ENCODE results near the gene EP400.

The EP400 gene

GRCh38 chr12:132074216-132074615 is 124.5 kb downstream of the EP400 start:
- no peaks in the 10 kb centered on the region for H3K27me3 ChIP-seq (ENCODE audit: control insufficient read depth, low read length)
- peaks cover 3% of the 10 kb centered on the region; the same call in 1 of the 2 replicates for H3K79me2 ChIP-seq (ENCODE audit: control insufficient read depth, low read length)
- H4K20me1 ChIP-seq (ENCODE audit: control insufficient read depth, insufficient read depth, low read depth, low read length) = peaks cover 3% of the 10 kb centered on the region; the same call in 1 of the 2 replicates
- no peak overlapping the region for H3K4me2 ChIP-seq (ENCODE audit: low read length)
- H3F3A ChIP-seq (ENCODE audit: control insufficient read depth, insufficient read depth) = peaks cover 13% of the 10 kb centered on the region
- H3K4me1 ChIP-seq (ENCODE audit: control insufficient read depth, low read length) = peaks cover 30% of the 10 kb centered on the region
- H3K36me3 ChIP-seq (ENCODE audit: control insufficient read depth, low read length) = peaks cover 65% of the 10 kb centered on the region
- no peaks in the 10 kb centered on the region for H3K9me2 ChIP-seq (replicated peaks; ENCODE audit: control insufficient read depth, low read length)
- no peak for TF ChIP-seq CTCF (IDR thresholded peaks at IDR 0.05; ENCODE audit: low read depth, low read length, poor library complexity, severe bottlenecking)
- TF ChIP-seq EZH2phosphoT487 (IDR thresholded peaks at IDR 0.05; ENCODE audit: borderline replicate concordance, low read length) = no peak
- H3K4me3 ChIP-seq (ENCODE audit: low read length) = no peak overlapping the region
- H3K27ac ChIP-seq (ENCODE audit: low read depth, low read length) = no peak overlapping the region
- no peaks in the 10 kb centered on the region for H3K9me3 ChIP-seq (ENCODE audit: control insufficient read depth, insufficient read depth, low read length)

GRCh38 chr12:132075026-132075713 is 125.4 kb downstream of the EP400 start:
- peaks cover 22% of the 10 kb centered on the region for H3K4me1 ChIP-seq (ENCODE audit: control insufficient read depth, low read length)
- H3K9me2 ChIP-seq (replicated peaks; ENCODE audit: control insufficient read depth, low read length) = no peaks in the 10 kb centered on the region
- no peak overlapping the region for H3K4me2 ChIP-seq (ENCODE audit: low read length)
- H3K27ac ChIP-seq (ENCODE audit: low read depth, low read length) = no peak overlapping the region
- H3F3A ChIP-seq (ENCODE audit: control insufficient read depth, insufficient read depth) = peaks cover 10% of the 10 kb centered on the region
- no peaks in the 10 kb centered on the region for H3K9me3 ChIP-seq (ENCODE audit: control insufficient read depth, insufficient read depth, low read length)
- H3K36me3 ChIP-seq (ENCODE audit: control insufficient read depth, low read length) = peaks cover 63% of the 10 kb centered on the region
- no peaks in the 10 kb centered on the region for H3K27me3 ChIP-seq (ENCODE audit: control insufficient read depth, low read length)
- H4K20me1 ChIP-seq (ENCODE audit: control insufficient read depth, insufficient read depth, low read depth, low read length) = peaks cover 3% of the 10 kb centered on the region; the same call in 1 of the 2 replicates
- no peak for TF ChIP-seq EZH2phosphoT487 (IDR thresholded peaks at IDR 0.05; ENCODE audit: borderline replicate concordance, low read length)
- peak; percentile 50 for TF ChIP-seq CTCF (IDR thresholded peaks at IDR 0.05; ENCODE audit: low read depth, low read length, poor library complexity, severe bottlenecking)
- H3K4me3 ChIP-seq (ENCODE audit: low read length) = no peak overlapping the region
- peaks cover 3% of the 10 kb centered on the region; the same call in 1 of the 2 replicates for H3K79me2 ChIP-seq (ENCODE audit: control insufficient read depth, low read length)

GRCh38 chr12:132075714-132076553 is 126.2 kb downstream of the EP400 start:
- no peak overlapping the region for H3K4me3 ChIP-seq (ENCODE audit: low read length)
- peaks cover 2% of the 10 kb centered on the region; the same call in 1 of the 2 replicates for H3F3A ChIP-seq (ENCODE audit: control insufficient read depth, insufficient read depth)
- peaks cover 14% of the 10 kb centered on the region for H3K4me1 ChIP-seq (ENCODE audit: control insufficient read depth, low read length)
- H3K36me3 ChIP-seq (ENCODE audit: control insufficient read depth, low read length) = peaks cover 60% of the 10 kb centered on the region
- TF ChIP-seq CTCF (IDR thresholded peaks at IDR 0.05; ENCODE audit: low read depth, low read length, poor library complexity, severe bottlenecking) = no peak
- TF ChIP-seq EZH2phosphoT487 (IDR thresholded peaks at IDR 0.05; ENCODE audit: borderline replicate concordance, low read length) = no peak
- peaks cover 3% of the 10 kb centered on the region; the same call in 1 of the 2 replicates for H3K79me2 ChIP-seq (ENCODE audit: control insufficient read depth, low read length)
- H3K4me2 ChIP-seq (ENCODE audit: low read length) = no peak overlapping the region
- no peaks in the 10 kb centered on the region for H3K9me2 ChIP-seq (replicated peaks; ENCODE audit: control insufficient read depth, low read length)
- H4K20me1 ChIP-seq (ENCODE audit: control insufficient read depth, insufficient read depth, low read depth, low read length) = peaks cover 3% of the 10 kb centered on the region; the same call in 1 of the 2 replicates
- H3K9me3 ChIP-seq (ENCODE audit: control insufficient read depth, insufficient read depth, low read length) = no peaks in the 10 kb centered on the region
- H3K27ac ChIP-seq (ENCODE audit: low read depth, low read length) = no peak overlapping the region
- no peaks in the 10 kb centered on the region for H3K27me3 ChIP-seq (ENCODE audit: control insufficient read depth, low read length)
